ENCODE results near the gene PCDHA10. TPM values are rescaled to one million over a fixed set of nuclear protein-coding genes. Genes with fewer than 3 reads are reported as not detected.

Gene PCDHA10
- total and polyA plus RNA-seq, 10 donors: 0.02 to 1.4 (median 0.57) TPM; not detected in 1

- Histone ChIP-seq H3K9me3 (peaks cover 0 to 56% (median 27%) of the 10 kb centered on the region in 8 donors), H3K4me3 (no peak overlapping the region), H3K4me1 (no peaks in the 10 kb centered on the region), H3K27me3 (replicated peaks in 1 of 7) (peaks cover 0 to 67% (median 3%) of the 10 kb centered on the region in 7 donors), H3K36me3 (no peaks in the 10 kb centered on the region), H3K27ac (no peak overlapping the region)
- TF ChIP-seq POLR2AphosphoS5 (IDR thresholded peaks at IDR 0.05) (no peak), CTCF (IDR thresholded peaks at IDR 0.05 in 8 of 11, conservative IDR thresholded peaks at IDR 0.05 in 3 of 11) (no peak), POLR2A (IDR thresholded peaks at IDR 0.05) (no peak)
- peak; percentile 61 for DNase-seq
- WGBS, 5 donors: 42 to 59% (median 52%) methylated on average over 46 to 79 of the region's 79 CpGs
- intact Hi-C loops (cut with DNase I; ENCODE audit: low total_unique reads): no loop called here
Observed at GRCh38 chr5:140883927-140884697, 28.4 kb downstream of the PCDHA10 start.

- Histone ChIP-seq H3K36me3 (no peaks in the 10 kb centered on the region), H3K27me3 (replicated peaks in 1 of 7) (peaks cover 0 to 16% (median 0%) of the 10 kb centered on the region in 7 donors), H3K4me1 (no peaks in the 10 kb centered on the region), H3K9me3 (peaks cover 0 to 55% (median 27%) of the 10 kb centered on the region in 8 donors), H3K4me3 (no peak overlapping the region), H3K27ac (no peak overlapping the region)
- DNase-seq: no peak
- intact Hi-C loops (cut with DNase I; ENCODE audit: low total_unique reads): no loop called here
- TF ChIP-seq POLR2AphosphoS5 (IDR thresholded peaks at IDR 0.05) (no peak), POLR2A (IDR thresholded peaks at IDR 0.05) (no peak), CTCF (IDR thresholded peaks at IDR 0.05 in 8 of 11, conservative IDR thresholded peaks at IDR 0.05 in 3 of 11) (no peak)
- WGBS, 5 donors: 64 to 100% (median 87%) methylated on average over 1 of the region's 1 CpG
Observed at GRCh38 chr5:140916325-140916724, 60.6 kb downstream of the PCDHA10 start.

Other genes starting within 250 kb of the PCDHA10 start
- gene CD14, start 222.7 kb upstream of the PCDHA10 start, total RNA-seq: 100 to 1,000 TPM in 4 of 7 donors, 10 to 100 TPM in 3; 80.2 to 209 (median 101) TPM
- 10 to 100 TPM; 40.2 to 60.9 (median 48.9) TPM for gene CD14, start 222.7 kb upstream of the PCDHA10 start, polyA plus RNA-seq
- gene TMCO6, start 216.4 kb upstream of the PCDHA10 start, total RNA-seq: 10 to 100 TPM; 18.3 to 55.2 (median 24.5) TPM
- gene TMCO6, start 216.4 kb upstream of the PCDHA10 start, polyA plus RNA-seq: 10 to 100 TPM; 12.0 to 21.0 (median 18.2) TPM
- 10 to 100 TPM; 35.1 to 61.4 (median 46.9) TPM for gene NDUFA2, start 208.3 kb upstream of the PCDHA10 start, total RNA-seq
- 100 to 1,000 TPM; 211 to 237 (median 216) TPM for gene NDUFA2, start 208.3 kb upstream of the PCDHA10 start, polyA plus RNA-seq
- gene IK, start 208.1 kb upstream of the PCDHA10 start, total RNA-seq: 100 to 1,000 TPM in 2 of 7 donors, 10 to 100 TPM in 5; 77.2 to 139 (median 90.4) TPM
- 10 to 100 TPM; 61.1 to 68.0 (median 64.4) TPM for gene IK, start 208.1 kb upstream of the PCDHA10 start, polyA plus RNA-seq
- gene WDR55, start 191.0 kb upstream of the PCDHA10 start, total RNA-seq: 10 to 100 TPM; 23.0 to 30.8 (median 25.7) TPM
- 10 to 100 TPM; 14.2 to 25.6 (median 21.6) TPM for gene WDR55, start 191.0 kb upstream of the PCDHA10 start, polyA plus RNA-seq
- 1 to 10 TPM; 1.2 to 2.8 (median 1.8) TPM for gene DND1, start 182.3 kb upstream of the PCDHA10 start, total RNA-seq
- gene DND1, start 182.3 kb upstream of the PCDHA10 start, polyA plus RNA-seq: 1 to 10 TPM; 2.2 to 4.7 (median 3.8) TPM
- 10 to 100 TPM; 41.9 to 53.9 (median 47.6) TPM for gene HARS1, start 164.5 kb upstream of the PCDHA10 start, total RNA-seq
- gene HARS1, start 164.5 kb upstream of the PCDHA10 start, polyA plus RNA-seq: 10 to 100 TPM; 38.4 to 46.3 (median 45.5) TPM
- gene HARS2, start 164.4 kb upstream of the PCDHA10 start, total RNA-seq: 10 to 100 TPM; 30.2 to 40.8 (median 37.2) TPM
- 10 to 100 TPM; 16.5 to 26.1 (median 24.1) TPM for gene HARS2, start 164.4 kb upstream of the PCDHA10 start, polyA plus RNA-seq
- gene ZMAT2, start 155.4 kb upstream of the PCDHA10 start, total RNA-seq: 10 to 100 TPM; 34.4 to 52.3 (median 43.1) TPM
- gene ZMAT2, start 155.4 kb upstream of the PCDHA10 start, polyA plus RNA-seq: 10 to 100 TPM; 44.1 to 80.3 (median 57.8) TPM
- not detected for gene PCDHA1, start 69.8 kb upstream of the PCDHA10 start, total RNA-seq
- gene PCDHA1, start 69.8 kb upstream of the PCDHA10 start, polyA plus RNA-seq: under 1 TPM in 1 of 3 donors, not detected in 2; 0.05 TPM
- gene PCDHA2, start 61.0 kb upstream of the PCDHA10 start, total RNA-seq: under 1 TPM in 1 of 7 donors, not detected in 6; 0.09 TPM
- under 1 TPM in 1 of 3 donors, not detected in 2; 0.03 TPM for gene PCDHA2, start 61.0 kb upstream of the PCDHA10 start, polyA plus RNA-seq
- 1 to 10 TPM in 1 of 7 donors, under 1 TPM in 5, not detected in 1; 0.07 to 2.3 (median 0.61) TPM for gene PCDHA3, start 54.8 kb upstream of the PCDHA10 start, total RNA-seq
- under 1 TPM in 2 of 3 donors, not detected in 1; 0.03 to 0.08 TPM for gene PCDHA3, start 54.8 kb upstream of the PCDHA10 start, polyA plus RNA-seq
- gene PCDHA4, start 48.8 kb upstream of the PCDHA10 start, total RNA-seq: 1 to 10 TPM in 1 of 7 donors, under 1 TPM in 6; 0.13 to 1.2 (median 0.51) TPM
- under 1 TPM in 1 of 3 donors, not detected in 2; 0.23 TPM for gene PCDHA4, start 48.8 kb upstream of the PCDHA10 start, polyA plus RNA-seq
- gene PCDHA5, start 34.3 kb upstream of the PCDHA10 start, total RNA-seq: under 1 TPM in 6 of 7 donors, not detected in 1; 0.09 to 0.46 (median 0.13) TPM
- gene PCDHA5, start 34.3 kb upstream of the PCDHA10 start, polyA plus RNA-seq: under 1 TPM in 1 of 3 donors, not detected in 2; 0.03 TPM
- gene PCDHA6, start 27.9 kb upstream of the PCDHA10 start, total RNA-seq: under 1 TPM in 5 of 7 donors, not detected in 2; 0.14 to 0.85 (median 0.34) TPM
- under 1 TPM; 0.02 to 0.06 (median 0.04) TPM for gene PCDHA6, start 27.9 kb upstream of the PCDHA10 start, polyA plus RNA-seq
- gene PCDHA7, start 21.6 kb upstream of the PCDHA10 start, total RNA-seq: under 1 TPM in 5 of 7 donors, not detected in 2; 0.14 to 0.72 (median 0.43) TPM
- under 1 TPM; 0.03 to 0.41 (median 0.11) TPM for gene PCDHA7, start 21.6 kb upstream of the PCDHA10 start, polyA plus RNA-seq
- gene PCDHA8, start 14.7 kb upstream of the PCDHA10 start, total RNA-seq: under 1 TPM in 5 of 7 donors, not detected in 2; 0.11 to 0.52 (median 0.25) TPM
- gene PCDHA8, start 14.7 kb upstream of the PCDHA10 start, polyA plus RNA-seq: not detected
- gene PCDHA9, start 7.5 kb upstream of the PCDHA10 start, total RNA-seq: under 1 TPM in 5 of 7 donors, not detected in 2; 0.13 to 0.98 (median 0.17) TPM
- not detected for gene PCDHA9, start 7.5 kb upstream of the PCDHA10 start, polyA plus RNA-seq
- gene PCDHA11, start 13.1 kb downstream of the PCDHA10 start, total RNA-seq: under 1 TPM in 6 of 7 donors, not detected in 1; 0.11 to 0.79 (median 0.31) TPM
- not detected for gene PCDHA11, start 13.1 kb downstream of the PCDHA10 start, polyA plus RNA-seq
- gene PCDHA12, start 19.4 kb downstream of the PCDHA10 start, total RNA-seq: under 1 TPM in 4 of 7 donors, not detected in 3; 0.17 to 0.79 (median 0.32) TPM
- gene PCDHA12, start 19.4 kb downstream of the PCDHA10 start, polyA plus RNA-seq: under 1 TPM in 1 of 3 donors, not detected in 2; 0.06 TPM
- under 1 TPM in 5 of 7 donors, not detected in 2; 0.22 to 0.79 (median 0.46) TPM for gene PCDHA13, start 26.2 kb downstream of the PCDHA10 start, total RNA-seq
- gene PCDHA13, start 26.2 kb downstream of the PCDHA10 start, polyA plus RNA-seq: under 1 TPM in 2 of 3 donors, not detected in 1; 0.20 to 0.21 TPM
- 1 to 10 TPM in 2 of 7 donors, under 1 TPM in 5; 0.13 to 1.2 (median 0.41) TPM for gene PCDHAC1, start 70.4 kb downstream of the PCDHA10 start, total RNA-seq
- under 1 TPM; 0.17 to 0.35 (median 0.23) TPM for gene PCDHAC1, start 70.4 kb downstream of the PCDHA10 start, polyA plus RNA-seq
- 1 to 10 TPM; 1.5 to 7.9 (median 3.9) TPM for gene PCDHAC2, start 110.6 kb downstream of the PCDHA10 start, total RNA-seq
- under 1 TPM; 0.15 to 0.26 (median 0.17) TPM for gene PCDHAC2, start 110.6 kb downstream of the PCDHA10 start, polyA plus RNA-seq
- gene PCDHB1, start 195.5 kb downstream of the PCDHA10 start, total RNA-seq: not detected
- not detected for gene PCDHB1, start 195.5 kb downstream of the PCDHA10 start, polyA plus RNA-seq
- 1 to 10 TPM in 6 of 7 donors, under 1 TPM in 1; 0.98 to 2.0 (median 1.5) TPM for gene PCDHB2, start 238.7 kb downstream of the PCDHA10 start, total RNA-seq
- gene PCDHB2, start 238.7 kb downstream of the PCDHA10 start, polyA plus RNA-seq: under 1 TPM; 0.12 to 0.29 (median 0.13) TPM
- gene PCDHB3, start 244.6 kb downstream of the PCDHA10 start, total RNA-seq: 1 to 10 TPM in 4 of 7 donors, under 1 TPM in 3; 0.34 to 3.1 (median 1.1) TPM
- under 1 TPM in 2 of 3 donors, not detected in 1; 0.08 to 0.26 TPM for gene PCDHB3, start 244.6 kb downstream of the PCDHA10 start, polyA plus RNA-seq